NCI-H1436 (cell line): Measurements from ENCODE around the gene RAPGEF5.
A peak's percentile ranks its signal among the peaks of the same experiment; 100 is the strongest.
"Not testable (repeated sequence)": the region's sequence is repeated elsewhere in the genome, so short reads cannot be mapped to it uniquely, and the experiment has no call there.

Experiments
- DNase-seq: peaks from one replicate; lab custom pipeline; 2025; lab: John Stamatoyannopoulos, UW

Gene RAPGEF5

DNA sequence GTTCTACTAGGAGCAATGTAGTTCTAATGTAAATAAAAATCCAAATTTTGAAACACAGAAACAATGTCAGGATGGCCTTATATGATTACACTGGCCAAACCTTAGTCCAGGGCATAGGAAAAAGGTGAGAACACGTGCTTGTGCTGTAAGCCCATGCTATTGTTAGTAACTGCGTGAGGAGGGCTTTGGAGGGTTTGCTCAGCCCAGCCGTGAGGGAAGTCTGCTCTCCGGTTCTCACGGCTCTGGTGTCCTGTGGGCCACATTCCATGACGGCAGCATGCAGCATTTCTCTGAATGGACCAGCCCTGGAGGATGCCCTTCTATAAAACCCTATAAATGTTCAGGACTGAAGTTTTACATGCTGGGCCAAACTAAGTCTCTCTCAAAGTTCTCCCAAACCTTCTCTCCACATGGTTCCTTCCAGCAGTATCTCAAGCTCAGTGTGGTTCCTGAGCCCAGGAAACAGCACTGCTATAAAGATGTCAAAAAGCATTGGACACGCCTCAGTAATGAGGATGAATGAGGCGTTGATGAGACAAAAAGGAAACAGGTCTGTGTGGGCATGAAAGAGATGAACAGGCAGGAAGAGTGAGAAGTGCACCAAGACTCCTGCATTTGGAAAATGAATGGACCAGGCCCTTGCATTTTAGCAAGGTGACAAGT lies 236.4 kb downstream of the RAPGEF5 start:
- no peak for DNase-seq

DNA sequence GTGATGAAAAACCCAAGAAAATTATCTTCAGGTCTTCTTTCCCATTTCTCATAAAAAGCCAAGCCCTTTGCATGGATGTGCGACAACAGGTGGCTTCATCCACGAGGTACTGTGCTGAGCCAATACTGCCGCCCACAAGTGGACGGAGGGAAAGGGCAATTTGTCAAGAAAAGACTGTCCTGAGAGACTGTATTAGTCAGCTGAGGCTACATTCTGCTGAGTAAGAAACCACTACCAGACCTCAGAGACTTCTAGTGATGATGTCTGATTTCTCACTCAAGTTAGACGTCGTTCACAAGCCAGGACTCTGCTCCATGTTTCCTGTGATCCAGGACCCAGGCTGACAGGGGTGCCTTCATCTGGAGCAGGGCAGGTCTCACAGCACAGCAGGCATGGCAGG lies 239.7 kb downstream of the RAPGEF5 start:
- DNase-seq: no peak

DNA sequence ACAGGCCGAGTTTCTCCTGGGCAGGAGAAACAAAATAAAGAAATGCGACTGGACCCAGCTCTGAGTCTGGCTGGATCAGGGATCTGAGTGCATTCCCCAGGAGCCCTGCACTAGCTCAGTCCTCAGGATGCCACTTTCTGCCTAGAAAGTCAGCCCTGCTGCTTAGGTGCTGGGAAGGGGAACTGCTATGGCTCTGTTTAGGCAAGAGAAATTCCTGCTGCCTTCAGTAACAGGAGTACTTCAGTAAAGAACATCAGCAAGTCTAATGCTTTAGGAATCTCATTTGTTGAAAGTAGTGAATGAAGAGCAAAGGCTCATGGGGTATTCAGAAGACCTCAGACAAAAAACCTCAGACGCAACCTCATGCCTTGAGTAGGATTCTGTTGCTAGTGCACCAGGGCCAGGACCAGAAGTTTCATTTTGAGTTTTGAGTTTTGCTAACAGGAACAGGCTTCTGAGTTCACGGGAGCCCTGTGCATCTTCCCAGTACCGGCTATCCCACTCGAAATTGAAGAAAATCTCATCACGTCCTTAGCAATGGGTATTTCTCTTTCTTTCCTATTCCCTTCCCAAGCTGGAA lies 240.4 kb downstream of the RAPGEF5 start:
- no peak for DNase-seq

DNA sequence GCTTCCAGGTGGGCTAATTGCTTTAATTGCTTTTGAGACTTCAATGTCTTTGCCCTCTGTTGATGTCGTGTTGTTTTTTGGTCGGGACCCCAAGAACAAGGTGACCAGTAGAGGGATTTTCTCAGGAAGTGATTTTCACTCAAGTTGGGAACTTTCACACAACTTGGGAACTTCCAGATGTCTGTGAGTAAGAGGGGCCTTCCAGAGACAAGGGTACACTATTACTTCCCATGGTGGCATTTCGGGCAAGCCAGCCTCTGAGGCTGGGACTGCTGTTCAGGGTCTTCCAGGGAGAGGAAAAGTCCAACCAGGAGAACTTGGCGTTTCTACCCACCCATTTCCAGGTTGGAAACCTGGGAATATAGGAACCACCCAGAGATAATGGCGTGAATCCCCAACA lies 241.3 kb downstream of the RAPGEF5 start:
- no peak for DNase-seq

DNA sequence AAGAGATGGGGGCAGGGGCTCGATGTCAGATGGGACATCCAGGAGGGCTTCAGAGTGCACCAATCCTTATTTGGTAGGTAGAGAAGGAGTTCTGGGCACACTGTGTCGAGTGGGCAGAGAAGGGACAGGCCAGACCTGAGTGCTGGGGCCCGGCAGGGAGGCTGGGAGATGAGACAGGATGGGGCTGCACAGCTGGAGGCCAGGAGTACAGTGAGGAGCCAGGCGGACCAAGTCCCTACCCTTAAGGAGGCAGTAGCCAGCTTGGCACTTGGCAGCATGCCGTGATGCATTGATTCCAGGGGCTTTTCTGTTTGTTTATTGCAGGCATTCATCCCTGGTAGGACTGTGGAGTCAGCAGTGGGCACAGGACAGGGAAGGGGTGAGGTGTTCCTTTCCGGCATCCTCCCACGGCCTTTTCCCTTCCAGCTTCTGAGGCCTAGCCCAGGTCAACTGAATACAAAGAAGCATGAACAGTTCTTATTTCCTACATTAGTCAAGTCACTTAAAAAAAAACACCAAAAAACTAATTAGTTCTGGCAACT lies 242.4 kb downstream of the RAPGEF5 start:
- no peak for DNase-seq

DNA sequence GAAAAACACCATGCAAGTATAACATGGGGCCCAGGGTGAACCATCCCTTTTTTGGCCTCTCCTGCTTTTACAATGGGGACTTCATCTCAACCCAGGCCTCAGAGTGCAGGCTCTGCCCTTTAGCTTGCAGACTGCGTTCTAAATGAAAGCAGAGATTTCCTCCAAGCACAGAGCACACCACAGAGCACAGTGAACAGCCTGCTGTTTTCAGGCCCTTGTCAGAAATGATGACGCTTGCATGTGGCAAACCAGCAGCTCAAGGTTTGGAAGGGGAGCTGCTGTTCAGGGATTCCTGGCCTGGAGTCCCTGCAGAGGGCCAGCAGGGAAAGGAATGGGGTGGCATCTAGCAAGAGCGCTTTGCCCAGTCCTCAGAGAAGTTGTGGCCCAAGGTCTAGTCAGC lies 243.9 kb downstream of the RAPGEF5 start:
- DNase-seq: no peak

DNA sequence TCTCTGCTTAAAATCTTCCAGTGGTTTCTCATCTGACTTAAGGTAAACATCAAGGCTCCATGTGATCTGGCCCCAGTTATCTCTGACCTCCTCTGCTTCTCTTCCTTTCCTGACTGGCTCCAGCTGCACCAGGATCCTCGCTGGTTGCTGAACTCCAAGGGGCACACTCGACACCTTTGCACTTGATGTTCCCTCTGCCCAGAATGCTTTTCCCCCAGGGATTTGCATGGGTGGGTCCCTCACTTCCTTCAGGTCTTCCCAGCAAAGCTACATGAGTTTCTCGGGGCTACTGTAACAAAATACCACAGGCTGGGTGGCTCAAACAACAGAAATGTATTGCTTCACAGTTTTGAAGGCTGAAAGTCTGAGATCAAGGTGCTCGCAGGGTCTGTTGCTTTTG lies 245.3 kb downstream of the RAPGEF5 start:
- no peak for DNase-seq

DNA sequence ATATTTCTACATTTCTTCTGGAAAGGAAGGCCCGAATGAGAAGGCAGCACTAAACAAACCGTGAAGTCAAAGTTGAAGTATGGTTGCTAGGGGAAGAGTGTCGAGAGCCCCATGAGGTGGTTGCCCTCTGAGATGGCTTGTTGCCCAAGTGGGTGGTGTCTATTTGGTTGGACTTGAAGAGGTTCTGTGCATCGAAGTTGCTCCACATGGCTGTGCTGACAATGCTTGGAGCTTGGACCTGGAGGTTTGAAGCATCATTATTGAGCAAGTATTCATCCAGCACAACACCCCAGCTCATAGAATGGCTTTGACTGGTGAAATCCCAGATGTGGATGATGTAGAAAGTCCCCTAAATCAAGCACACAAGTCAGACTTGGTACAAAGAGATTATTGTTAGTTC lies 246.1 kb downstream of the RAPGEF5 start:
- no peak for DNase-seq

DNA sequence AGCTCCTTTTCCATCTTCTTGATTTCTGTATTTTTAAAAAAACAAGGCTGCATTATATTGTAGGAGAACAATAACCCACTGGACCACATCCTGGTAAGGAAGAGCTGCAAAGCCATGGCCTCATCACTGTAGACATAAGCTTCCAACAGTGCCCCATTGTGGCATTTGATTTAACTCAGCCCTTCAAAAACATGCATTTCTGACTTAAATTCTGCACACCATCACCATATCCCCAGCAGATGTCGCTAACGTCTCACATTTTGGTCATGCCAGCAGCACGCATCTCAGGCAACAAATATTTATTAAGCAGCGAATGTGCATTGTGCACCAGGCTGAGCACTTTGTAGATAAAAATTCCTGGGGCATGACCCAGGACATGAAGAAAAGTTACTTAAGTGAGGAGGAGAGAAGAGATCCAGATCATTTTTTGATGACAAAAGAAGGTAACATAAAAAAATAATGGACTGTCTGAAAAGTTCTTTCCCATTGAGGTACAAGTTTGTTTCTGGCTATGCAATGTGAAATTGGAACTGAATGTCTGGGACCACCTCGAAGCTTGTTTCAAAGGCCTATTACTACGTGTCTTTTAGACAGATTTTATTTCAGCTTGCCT lies 246.6 kb downstream of the RAPGEF5 start:
- peak; percentile 53 for DNase-seq

DNA sequence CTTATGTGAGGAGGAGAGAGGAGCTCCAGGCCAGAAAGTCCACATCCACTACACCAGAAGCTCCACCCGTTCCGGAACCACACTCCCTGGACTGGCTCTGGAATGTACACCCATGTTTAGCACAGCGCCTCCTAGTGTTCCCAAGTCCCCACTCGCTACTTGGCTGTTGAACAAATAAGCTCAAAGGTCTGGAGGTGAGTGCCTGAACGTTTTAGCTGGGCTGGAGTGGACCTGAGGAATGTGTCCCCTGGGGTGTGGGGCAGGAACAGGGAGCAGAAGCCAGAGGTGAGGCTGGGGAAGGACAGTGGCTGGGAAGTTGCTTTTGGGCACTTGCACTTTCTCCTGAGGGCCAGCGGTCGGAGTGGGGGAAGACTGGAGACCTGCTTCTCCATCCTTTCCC lies 247.2 kb downstream of the RAPGEF5 start:
- DNase-seq: no peak

DNA sequence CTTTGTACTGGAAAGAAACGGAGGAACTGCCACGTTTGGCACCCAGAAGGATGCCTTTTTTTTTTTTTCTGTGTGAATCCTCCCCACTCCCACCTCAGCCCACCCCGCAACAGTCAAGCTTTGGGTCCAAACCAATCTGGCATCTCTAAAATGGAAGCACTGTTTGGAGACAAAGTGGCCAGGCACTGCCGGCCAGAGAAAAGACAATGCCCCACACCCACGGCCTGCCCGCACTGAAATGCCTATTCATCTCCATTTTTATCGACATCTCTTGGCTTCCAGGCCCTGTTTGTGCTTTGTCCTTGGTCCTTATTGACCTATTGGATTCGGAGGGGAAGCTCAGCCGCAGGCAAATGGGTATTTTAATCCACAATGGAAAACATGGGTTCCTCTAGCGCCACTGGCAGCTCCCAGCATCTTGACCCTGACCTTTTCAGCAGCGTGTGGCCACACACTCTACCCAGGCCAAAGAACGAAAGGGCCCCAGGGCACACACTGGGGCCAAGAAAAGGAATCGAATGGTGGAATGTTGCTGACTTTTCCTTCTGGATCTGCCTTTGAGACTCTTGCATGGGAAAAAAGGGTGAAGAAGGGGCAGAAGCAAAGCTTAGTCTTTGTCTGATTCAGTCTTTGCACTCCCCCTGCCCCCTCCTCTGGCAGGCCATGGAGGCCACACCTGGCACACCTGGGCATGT lies 248.7 kb downstream of the RAPGEF5 start:
- no peak for DNase-seq

DNA sequence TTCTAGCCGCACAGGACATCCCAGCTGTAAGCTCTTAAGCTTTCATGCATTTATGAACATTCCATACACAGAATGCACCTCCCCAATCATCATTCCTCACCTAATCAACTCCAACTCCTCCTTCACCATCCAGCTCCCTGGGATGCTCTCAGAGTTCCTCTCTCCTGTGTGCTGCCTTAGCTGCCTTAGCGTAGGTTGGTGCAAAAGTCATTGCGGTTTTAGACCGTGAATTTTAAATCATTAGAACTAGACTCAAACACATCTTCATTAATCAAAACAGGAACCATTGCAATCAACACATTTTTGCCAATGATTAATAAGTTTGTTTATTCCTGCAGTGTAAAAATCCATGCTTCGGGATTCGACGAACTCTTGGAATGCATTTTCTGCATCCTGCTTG lies 251.4 kb downstream of the RAPGEF5 start:
- DNase-seq: no peak

DNA sequence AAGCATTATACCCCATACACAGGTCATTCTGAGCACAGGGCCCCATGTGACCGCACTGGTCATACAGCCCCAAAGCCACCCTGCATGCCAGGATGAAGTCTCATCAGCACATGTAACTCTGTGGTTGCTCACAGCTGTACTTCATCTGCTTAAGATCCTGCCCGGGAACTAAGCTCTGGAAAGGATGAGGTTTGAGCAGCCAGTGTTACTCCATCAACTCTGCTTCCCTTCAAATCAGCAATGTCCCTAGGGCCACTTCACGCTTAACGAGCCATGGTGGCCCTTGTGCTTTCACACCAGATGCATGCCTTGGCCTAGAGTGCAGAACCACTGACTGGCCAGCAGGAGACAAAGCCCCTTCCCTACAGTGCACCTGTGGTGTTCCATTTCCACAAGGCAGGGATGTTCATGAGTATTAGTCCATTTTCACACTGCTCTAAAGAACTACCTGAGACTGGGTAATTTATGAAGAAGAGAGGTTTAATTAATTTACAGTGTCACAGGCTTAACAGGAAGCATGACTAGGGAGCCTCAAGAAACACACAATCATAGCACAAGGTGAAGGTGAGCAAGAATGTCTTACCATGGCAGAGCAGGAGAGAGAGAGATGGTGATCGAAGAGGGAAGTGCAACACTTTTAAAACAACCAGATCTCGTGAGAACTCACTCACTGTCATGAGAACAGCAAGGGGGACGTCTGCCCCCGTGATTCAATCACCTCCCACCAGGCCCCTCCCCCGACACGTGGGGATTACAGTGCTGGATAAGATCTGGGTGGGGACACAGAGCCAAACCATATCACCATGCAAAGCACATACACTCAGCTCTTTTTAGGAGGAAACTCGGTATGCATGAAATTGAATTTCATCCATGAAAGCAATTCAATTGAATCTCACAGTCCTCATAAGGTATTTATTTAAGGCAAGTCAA lies 262.3 kb downstream of the RAPGEF5 start:
- peak; percentile 6 for DNase-seq

DNA sequence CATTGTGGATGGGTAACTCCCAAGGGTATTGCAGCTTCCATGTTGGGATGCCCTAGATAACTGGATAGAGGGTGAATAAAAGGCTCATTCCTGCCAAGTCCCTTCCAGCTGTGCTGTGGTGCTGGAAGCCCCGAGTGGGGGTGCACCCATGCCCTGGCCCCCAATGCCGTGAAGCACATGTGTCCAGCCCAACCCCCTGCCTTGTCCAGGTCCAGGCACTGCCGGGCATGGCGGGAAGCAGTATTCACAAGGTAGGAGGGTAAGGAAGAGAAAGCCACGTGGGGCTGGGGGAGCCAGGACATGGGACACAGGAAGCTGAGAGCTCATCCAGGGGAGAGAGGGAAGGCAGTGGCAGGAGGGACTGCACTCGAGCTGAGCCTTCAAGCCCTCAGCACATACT lies 263.0 kb downstream of the RAPGEF5 start:
- no peak for DNase-seq

DNA sequence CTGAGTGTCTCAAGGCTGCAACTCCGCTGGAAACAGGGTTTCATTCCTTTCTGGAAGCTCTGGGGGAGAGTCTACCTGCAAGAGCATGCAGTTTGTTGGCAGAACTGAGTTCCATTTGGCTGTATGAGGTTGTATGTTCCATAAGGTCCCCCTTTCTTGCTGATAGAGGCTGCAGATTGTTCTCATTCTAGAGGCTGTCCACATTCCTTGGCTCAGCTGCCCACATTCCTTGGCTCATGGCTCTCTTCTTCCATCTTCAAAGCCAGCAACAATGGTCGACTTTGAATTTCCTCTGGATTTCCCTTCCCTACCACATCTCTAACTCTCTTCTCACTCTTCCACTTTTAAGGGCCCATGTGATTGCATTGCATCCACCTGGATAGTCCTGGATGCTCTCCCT lies 264.0 kb downstream of the RAPGEF5 start:
- DNase-seq: no peak

DNA sequence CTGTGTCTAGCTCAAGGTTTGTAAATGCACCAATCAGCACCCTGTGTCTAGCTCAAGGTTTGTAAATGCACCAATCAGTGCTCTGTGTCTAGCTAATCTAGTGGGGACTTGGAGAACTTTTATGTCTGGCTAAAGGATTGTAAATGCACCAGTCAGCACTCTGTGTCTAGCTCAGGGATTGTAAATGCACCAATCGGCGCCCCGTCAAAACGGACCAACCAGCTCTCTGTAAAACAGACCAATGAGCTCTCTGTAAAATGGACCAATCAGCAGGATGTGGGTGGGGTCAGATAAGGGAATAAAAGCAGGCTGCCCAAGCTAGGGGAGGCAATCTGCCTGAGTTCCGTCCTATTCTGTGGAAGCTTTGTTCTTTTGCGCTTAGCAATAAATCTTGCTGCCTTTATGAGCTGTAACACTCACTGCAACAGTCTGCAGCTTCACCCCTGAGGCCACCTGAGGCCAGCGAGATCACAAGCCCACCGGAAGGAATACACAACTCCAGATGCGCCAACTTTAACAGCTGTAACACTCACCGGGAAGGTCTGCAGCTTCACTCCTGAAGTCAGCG lies 265.9 kb downstream of the RAPGEF5 start:
- not testable (repeated sequence) for DNase-seq

DNA sequence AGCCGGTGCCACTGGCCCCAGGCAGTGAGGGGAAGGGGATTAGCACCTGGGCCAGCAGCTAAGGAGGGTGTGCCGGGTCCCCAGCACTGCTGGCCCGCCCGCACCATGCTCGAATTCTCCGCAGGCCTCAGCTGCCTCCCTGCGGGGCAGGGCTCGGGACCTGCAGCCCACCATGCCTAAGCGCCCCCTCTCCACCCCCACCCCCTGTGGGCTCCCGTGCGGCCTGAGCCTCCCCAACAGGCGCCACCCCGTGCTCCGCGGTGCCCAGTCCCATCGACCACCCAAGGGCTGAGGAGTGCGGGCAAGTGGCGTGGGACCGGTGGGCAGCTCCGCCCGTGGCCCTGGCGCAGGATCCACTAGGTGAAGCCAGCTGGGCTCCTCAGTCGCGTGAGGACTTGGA lies 266.4 kb downstream of the RAPGEF5 start:
- DNase-seq: no peak

DNA sequence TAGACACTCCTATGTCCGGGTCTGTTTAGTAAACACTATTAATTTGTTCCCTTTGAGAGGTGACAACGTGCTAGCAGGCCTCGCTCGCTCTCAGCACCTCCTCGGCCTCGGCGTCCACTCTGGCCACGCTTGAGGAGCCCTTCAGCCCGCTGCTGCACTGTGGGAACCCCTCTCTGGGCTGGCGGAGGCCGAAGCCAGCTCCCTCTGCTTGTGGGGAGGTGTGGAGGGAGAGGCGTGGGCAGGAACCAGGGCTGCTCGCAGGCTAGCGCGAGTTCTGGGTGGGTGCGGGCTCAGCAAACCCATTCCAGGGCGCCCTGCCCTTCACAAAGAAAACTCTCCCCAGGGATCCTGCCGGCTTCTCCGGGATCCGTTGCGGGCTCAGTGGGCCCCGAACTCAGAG lies 266.8 kb downstream of the RAPGEF5 start:
- DNase-seq: no peak

DNA sequence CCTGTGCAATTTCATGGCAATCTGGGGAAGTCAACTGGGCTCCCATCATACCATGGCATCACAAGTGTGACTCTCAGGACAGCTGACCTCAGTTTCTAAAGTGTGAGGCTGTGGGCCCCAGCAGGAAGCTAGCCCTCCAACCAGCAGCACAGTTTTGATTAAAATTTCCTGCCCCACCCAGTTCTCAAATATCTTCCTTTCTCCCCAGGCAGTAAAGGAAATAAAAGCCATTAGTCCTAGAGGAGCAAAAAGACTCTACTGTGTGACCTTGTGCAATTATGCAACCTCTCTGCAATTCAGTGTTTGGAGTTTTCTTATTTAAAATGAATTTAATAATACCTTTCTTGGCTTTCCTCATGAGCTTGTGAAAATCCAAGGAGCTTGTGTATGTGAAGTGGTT lies 268.1 kb downstream of the RAPGEF5 start:
- no peak for DNase-seq

DNA sequence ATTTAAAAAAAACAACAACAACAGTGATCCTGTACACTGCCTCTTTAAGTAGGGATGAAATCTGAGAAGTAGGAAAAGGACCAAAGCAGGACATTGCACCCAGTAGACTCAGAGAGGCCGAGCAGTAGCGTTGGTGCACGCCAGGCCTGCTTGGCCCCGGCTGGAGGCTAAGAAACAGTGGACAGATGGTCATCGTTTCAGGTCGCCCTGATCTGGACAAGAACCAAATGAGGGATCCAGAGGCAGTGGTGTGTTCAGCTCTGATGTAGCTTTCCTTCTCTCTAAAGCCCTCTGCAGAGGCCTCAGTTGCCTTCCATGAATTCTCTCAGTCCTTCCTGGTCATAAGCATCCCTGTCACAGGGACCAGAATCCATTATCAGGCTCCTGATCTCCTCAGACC lies 269.1 kb downstream of the RAPGEF5 start:
- no peak for DNase-seq

DNA sequence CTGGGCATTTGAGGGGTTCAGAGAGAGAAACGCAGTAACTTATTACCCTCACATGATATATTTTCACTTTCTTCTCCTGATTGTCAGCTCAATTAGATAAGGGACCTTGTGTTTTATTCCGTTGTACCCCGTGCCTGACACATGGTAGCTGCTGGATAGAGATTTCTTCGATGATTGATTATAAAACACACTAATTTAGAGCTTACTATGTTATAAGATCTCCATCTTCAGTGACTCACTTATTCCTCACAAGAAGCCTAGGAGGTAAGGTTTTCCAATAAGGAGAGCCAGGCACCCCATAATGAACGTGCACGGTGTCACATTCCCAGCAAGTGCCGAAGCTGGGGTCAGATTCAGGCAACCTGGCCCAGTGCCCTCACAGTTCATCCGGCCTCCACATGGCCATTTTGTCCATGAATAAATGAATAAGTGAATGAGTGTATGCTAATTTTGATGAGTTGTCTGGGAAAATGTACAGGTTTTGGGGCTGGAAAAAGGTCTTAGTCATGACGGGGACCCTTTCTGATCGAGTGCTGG lies 273.2 kb downstream of the RAPGEF5 start:
- no peak for DNase-seq
